PFSK-1 (cell line): ENCODE results near the gene ADNP.

Source experiments
- FOXP2 ChIP-seq: optimal IDR thresholded peaks from 2 replicates; pipeline ENCODE3; 2011; ENCODE audit warnings: borderline replicate concordance, control low read depth, inconsistent platforms; ENCODE audit not compliant: insufficient read depth; ENCODE audit errors: extremely low read length, extremely low read depth
- POLR2AphosphoS5 ChIP-seq: IDR thresholded peaks from 2 replicates; pipeline ENCODE4 v1.6.1; 2012; ENCODE audit warnings: low read depth, mild to moderate bottlenecking, control low read depth, low read length, moderate library complexity
- REST ChIP-seq, 2 experiments: IDR thresholded peaks; 2 replicates each; pipeline versions ENCODE4 v1.6.1 to v1.8.0; 2011 to 2012; ENCODE audit warnings: low read depth in 2 of 2, low read length in 2 of 2, control low read depth in 1 of 2, inconsistent platforms in 1 of 2, mild to moderate bottlenecking in 1 of 2, moderate library complexity in 1 of 2; ENCODE audit not compliant: insufficient read depth in 1 of 2
- SIN3A ChIP-seq: IDR thresholded peaks from 2 replicates; pipeline ENCODE4 v1.6.1; 2012; ENCODE audit warnings: mild to moderate bottlenecking, low read length, moderate library complexity, borderline replicate concordance; ENCODE audit not compliant: insufficient read depth
- TAF1 ChIP-seq: IDR thresholded peaks from 2 replicates; pipeline ENCODE4 v1.6.1; 2012; ENCODE audit warnings: low read length, control low read depth, borderline replicate concordance; ENCODE audit not compliant: insufficient read depth

- no peak for TF ChIP-seq SIN3A
- TF ChIP-seq TAF1: no peak
- no peak for TF ChIP-seq POLR2AphosphoS5
- no peak for TF ChIP-seq REST (IDR thresholded peaks at IDR 0.05; ENCODE audit: insufficient read depth in 1 of 2, low read depth in 2 of 2, low read length in 2 of 2)
- no peak for TF ChIP-seq FOXP2
These were observed 17.4 kb downstream of the ADNP start for GRCh38 chr20:50913690-50914375.
